NCI-H2227 treated with DMSO at 0.1 percent for 48 hours (cell line): ENCODE data around the gene FALEC.
A peak's percentile ranks its signal among the peaks of the same experiment; 100 is the strongest.

Experiments
- DNase-seq: peaks from one replicate; lab custom pipeline; 2025; lab: John Stamatoyannopoulos, UW

Gene FALEC

GRCh38 chr1:150511985-150512660 is 3.4 kb upstream of the FALEC start:
- DNase-seq = no peak

- DNase-seq = no peak
Measured at GRCh38 chr1:150512846-150513245, 2.7 kb upstream of the FALEC start.

- DNase-seq = no peak
Measured at GRCh38 chr1:150513351-150513791, 2.2 kb upstream of the FALEC start.

GRCh38 chr1:150514260-150514659 is 1.3 kb upstream of the FALEC start:
- no peak for DNase-seq

- no peak for DNase-seq
Measured at GRCh38 chr1:150514913-150515327, 632 bp upstream of the FALEC start.

- peak; percentile 40 for DNase-seq
Measured at GRCh38 chr1:150516050-150516591, 569 bp downstream of the FALEC start.

- peak; percentile 40 for DNase-seq
Measured at GRCh38 chr1:150516616-150517015, 1.1 kb downstream of the FALEC start.

- DNase-seq = no peak
Measured at GRCh38 chr1:150521196-150521968, 5.8 kb downstream of the FALEC start.

GRCh38 chr1:150525348-150525747 is 9.8 kb downstream of the FALEC start:
- DNase-seq = no peak

- DNase-seq = no peak
Measured at GRCh38 chr1:150528196-150528595, 12.6 kb downstream of the FALEC start.

- no peak for DNase-seq
Measured at GRCh38 chr1:150529017-150529416, 13.5 kb downstream of the FALEC start.

- no peak for DNase-seq
Measured at GRCh38 chr1:150530491-150531159, 15.1 kb downstream of the FALEC start.

GRCh38 chr1:150532860-150533259 is 17.3 kb downstream of the FALEC start:
- DNase-seq = no peak

GRCh38 chr1:150534002-150534401 is 18.4 kb downstream of the FALEC start:
- DNase-seq = no peak

- no peak for DNase-seq
Measured at GRCh38 chr1:150535511-150536287, 20.1 kb downstream of the FALEC start.

GRCh38 chr1:150536836-150537731 is 21.5 kb downstream of the FALEC start:
- no peak for DNase-seq

GRCh38 chr1:150537732-150538684 is 22.5 kb downstream of the FALEC start:
- DNase-seq = no peak

GRCh38 chr1:150543500-150544143 is 28.1 kb downstream of the FALEC start:
- no peak for DNase-seq

GRCh38 chr1:150544204-150544603 is 28.7 kb downstream of the FALEC start:
- DNase-seq = no peak
